HG02981 (cell line): ENCODE results near the gene IL34.
"Not testable (repeated sequence)": the region's sequence is repeated elsewhere in the genome, so short reads cannot be mapped to it uniquely, and the experiment has no call there.

ENCODE experiments used
- ATAC-seq: cut with Tn5 transposase; IDR thresholded peaks from one replicate; pipeline ENCODE4 v1.9.1; 2021; ENCODE audit warnings: mild to moderate bottlenecking, moderate library complexity; ENCODE audit not compliant: unreplicated experiment

IL34 gene

GRCh38 chr16:70646260-70647241 lies at the start of gene IL34:
IL34 (plus strand) TSS chr16:70646559; CDS start chr16:70646948, 389 bp downstream.
- ATAC-seq = no peak

GRCh38 chr16:70597135-70597835 lies 49.1 kb upstream of the IL34 start:
- ATAC-seq = no peak

- ATAC-seq = no peak
Observed at GRCh38 chr16:70598937-70599503, 47.3 kb upstream of the IL34 start.

GRCh38 chr16:70600730-70601129 lies 45.6 kb upstream of the IL34 start:
- no peak for ATAC-seq

- no peak for ATAC-seq
Observed at GRCh38 chr16:70601576-70602575, 44.5 kb upstream of the IL34 start.

- no peak for ATAC-seq
Observed at GRCh38 chr16:70602831-70603230, 43.5 kb upstream of the IL34 start.

- ATAC-seq = no peak
Observed at GRCh38 chr16:70604407-70605282, 41.7 kb upstream of the IL34 start.

- no peak for ATAC-seq
Observed at GRCh38 chr16:70605283-70605657, 41.1 kb upstream of the IL34 start.

GRCh38 chr16:70608521-70608920 lies 37.8 kb upstream of the IL34 start:
- no peak for ATAC-seq

- ATAC-seq = no peak
Observed at GRCh38 chr16:70610273-70611223, 35.8 kb upstream of the IL34 start.

- no peak for ATAC-seq
Observed at GRCh38 chr16:70611224-70611598, 35.1 kb upstream of the IL34 start.

- ATAC-seq = no peak
Observed at GRCh38 chr16:70611785-70612303, 34.5 kb upstream of the IL34 start.

GRCh38 chr16:70612931-70613330 lies 33.4 kb upstream of the IL34 start:
- ATAC-seq = no peak

- ATAC-seq = no peak
Observed at GRCh38 chr16:70614208-70614951, 32.0 kb upstream of the IL34 start.

- ATAC-seq = no peak
Observed at GRCh38 chr16:70615945-70616344, 30.4 kb upstream of the IL34 start.

GRCh38 chr16:70621864-70622263 lies 24.5 kb upstream of the IL34 start:
- not testable (repeated sequence) for ATAC-seq

- no peak for ATAC-seq
Observed at GRCh38 chr16:70627696-70628095, 18.7 kb upstream of the IL34 start.
